ENCODE measurements around the gene HOMEZ. TPM values are rescaled to one million over a fixed set of nuclear protein-coding genes. Genes with fewer than 3 reads are reported as not detected.

Gene HOMEZ
- total RNA-seq, 4 donors from 2014 or later: 13.0 to 16.5 (median 15.0) TPM

DNA sequence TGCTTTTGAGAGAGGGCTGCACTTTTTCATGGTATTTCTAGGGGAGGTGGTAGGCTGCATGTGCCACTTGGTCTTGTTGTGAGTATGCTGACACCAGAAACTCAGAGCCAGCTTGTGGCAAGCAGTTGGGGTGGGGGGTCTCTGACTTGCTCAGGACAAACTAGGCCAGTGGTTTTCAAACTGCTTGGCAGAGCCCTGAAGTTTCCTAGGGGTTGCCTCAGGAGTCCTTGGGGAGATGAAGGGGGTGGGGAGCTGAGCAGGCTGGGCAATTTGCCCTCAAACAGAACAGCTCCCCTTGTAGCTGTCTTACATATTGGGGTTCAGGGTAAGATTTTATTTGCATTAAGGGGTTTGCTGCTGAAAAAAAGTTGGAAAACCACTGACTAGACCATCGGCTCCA lies 24.6 kb upstream of the HOMEZ start:
- WGBS, 2 donors: 78 to 100% methylated on average over 1 of the region's 1 CpG
- Histone ChIP-seq H3K4me1 (peaks cover 25 to 30% of the 10 kb centered on the region in 2 donors), H3K27me3 (no peaks in the 10 kb centered on the region), H3K36me3 (peaks cover 3 to 8% of the 10 kb centered on the region in 2 donors), H3K27ac (no peak overlapping the region), H3K9me3 (no peaks in the 10 kb centered on the region), H3K4me3 (replicated peaks in 1 of 3) (no peak overlapping the region)
- DNase-seq: no peak
- intact Hi-C loops (cut with DNase I): no loop called here
- TF ChIP-seq, protein P1, sequence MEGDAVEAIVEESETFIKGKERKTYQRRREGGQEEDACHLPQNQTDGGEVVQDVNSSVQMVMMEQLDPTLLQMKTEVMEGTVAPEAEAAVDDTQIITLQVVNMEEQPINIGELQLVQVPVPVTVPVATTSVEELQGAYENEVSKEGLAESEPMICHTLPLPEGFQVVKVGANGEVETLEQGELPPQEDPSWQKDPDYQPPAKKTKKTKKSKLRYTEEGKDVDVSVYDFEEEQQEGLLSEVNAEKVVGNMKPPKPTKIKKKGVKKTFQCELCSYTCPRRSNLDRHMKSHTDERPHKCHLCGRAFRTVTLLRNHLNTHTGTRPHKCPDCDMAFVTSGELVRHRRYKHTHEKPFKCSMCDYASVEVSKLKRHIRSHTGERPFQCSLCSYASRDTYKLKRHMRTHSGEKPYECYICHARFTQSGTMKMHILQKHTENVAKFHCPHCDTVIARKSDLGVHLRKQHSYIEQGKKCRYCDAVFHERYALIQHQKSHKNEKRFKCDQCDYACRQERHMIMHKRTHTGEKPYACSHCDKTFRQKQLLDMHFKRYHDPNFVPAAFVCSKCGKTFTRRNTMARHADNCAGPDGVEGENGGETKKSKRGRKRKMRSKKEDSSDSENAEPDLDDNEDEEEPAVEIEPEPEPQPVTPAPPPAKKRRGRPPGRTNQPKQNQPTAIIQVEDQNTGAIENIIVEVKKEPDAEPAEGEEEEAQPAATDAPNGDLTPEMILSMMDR (IDR thresholded peaks at IDR 0.05): no peak
- no peak for TF ChIP-seq POLR2A (IDR thresholded peaks at IDR 0.05)

DNA sequence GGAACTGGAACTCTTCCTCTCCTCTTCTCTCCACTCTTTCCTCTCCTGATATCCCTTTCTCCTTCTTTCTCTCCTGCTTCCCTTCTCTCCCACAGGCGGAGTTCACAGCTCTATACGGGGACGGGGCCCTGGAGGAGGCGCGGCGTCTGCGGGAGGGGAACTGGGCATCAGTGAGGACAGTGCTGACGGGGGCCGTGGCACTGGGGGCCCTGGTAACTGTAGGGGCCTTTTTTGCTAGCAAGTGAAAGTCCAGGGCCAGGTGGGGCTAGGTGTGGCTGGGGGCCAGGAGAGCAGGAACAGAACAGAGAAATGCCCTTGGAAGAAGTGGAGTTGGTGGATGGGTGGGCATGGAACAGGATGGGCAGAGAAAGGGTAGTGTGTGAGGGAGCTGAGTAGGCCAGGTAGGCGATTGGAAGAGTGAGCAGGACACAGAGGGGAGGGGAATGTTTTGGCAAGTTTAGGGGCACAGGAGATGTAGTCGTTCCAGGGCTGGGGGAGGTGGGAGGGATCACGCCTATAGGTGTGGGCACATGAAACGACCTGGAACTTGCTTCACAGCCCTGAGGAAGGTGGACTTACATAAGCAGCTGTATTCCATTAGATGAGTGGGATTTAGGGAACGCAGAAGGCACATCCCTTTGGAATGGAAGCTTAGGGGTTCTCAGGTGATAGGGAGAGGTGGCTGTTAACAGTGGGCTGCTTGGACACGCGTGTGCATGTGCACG lies 23.0 kb upstream of the HOMEZ start:
- Histone ChIP-seq H3K4me3 (replicated peaks in 1 of 3) (no peak overlapping the region), H3K4me1 (peaks cover 25 to 32% of the 10 kb centered on the region in 2 donors), H3K27ac (no peak overlapping the region), H3K36me3 (peaks cover 3 to 8% of the 10 kb centered on the region in 2 donors), H3K9me3 (no peaks in the 10 kb centered on the region), H3K27me3 (no peaks in the 10 kb centered on the region)
- WGBS, 2 donors: 89% methylated on average over 17 of the region's 17 CpGs
- DNase-seq: no peak
- intact Hi-C loops (cut with DNase I): no loop called here
- TF ChIP-seq, protein P1 (IDR thresholded peaks at IDR 0.05): no peak
- TF ChIP-seq POLR2A (IDR thresholded peaks at IDR 0.05): no peak

DNA sequence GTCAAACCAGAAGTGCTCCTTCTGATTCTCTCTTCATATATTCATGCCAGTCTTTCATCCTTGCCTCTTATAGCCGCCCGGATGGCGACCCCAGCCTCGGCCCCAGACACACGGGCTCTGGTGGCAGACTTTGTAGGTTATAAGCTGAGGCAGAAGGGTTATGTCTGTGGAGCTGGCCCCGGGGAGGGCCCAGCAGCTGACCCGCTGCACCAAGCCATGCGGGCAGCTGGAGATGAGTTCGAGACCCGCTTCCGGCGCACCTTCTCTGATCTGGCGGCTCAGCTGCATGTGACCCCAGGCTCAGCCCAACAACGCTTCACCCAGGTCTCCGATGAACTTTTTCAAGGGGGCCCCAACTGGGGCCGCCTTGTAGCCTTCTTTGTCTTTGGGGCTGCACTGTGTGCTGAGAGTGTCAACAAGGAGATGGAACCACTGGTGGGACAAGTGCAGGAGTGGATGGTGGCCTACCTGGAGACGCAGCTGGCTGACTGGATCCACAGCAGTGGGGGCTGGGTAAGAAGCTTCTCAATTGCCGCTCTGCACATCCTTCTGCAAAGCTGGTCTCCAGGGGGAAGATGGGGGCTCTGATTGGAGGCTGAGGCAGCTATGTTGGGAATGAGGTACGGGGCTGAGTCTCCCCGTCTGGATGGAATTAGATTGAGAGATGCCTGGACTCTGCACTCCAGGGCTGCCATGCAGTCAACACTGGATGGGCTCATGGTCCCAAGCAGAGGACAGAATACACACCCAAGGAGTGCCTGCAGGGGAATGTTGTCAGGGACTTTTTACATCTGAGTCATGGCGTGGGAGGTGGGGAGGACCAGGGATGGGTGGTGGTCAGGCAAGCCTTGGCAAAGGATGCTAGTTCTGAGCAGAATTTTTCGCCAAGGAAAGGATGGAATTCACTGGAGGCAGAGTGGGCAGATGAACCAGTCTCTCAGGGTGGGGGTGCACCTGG lies 22.0 kb upstream of the HOMEZ start:
- Histone ChIP-seq H3K27me3 (no peaks in the 10 kb centered on the region), H3K27ac (peak overlapping the region in 2 of 3 donors; percentile 70 to 88), H3K36me3 (peaks cover 3 to 8% of the 10 kb centered on the region in 2 donors), H3K4me1 (peaks cover 25 to 35% of the 10 kb centered on the region in 2 donors), H3K4me3 (replicated peaks in 1 of 3) (peak overlapping the region in 1 of 3 donors; percentile 69), H3K9me3 (no peaks in the 10 kb centered on the region)
- TF ChIP-seq, protein P1 (IDR thresholded peaks at IDR 0.05): no peak
- no peak for TF ChIP-seq POLR2A (IDR thresholded peaks at IDR 0.05)
- 83 to 86% methylated on average over 12 to 22 of the region's 22 CpGs for WGBS, 2 donors
- intact Hi-C loops (cut with DNase I): no loop called here
- DNase-seq: no peak

DNA sequence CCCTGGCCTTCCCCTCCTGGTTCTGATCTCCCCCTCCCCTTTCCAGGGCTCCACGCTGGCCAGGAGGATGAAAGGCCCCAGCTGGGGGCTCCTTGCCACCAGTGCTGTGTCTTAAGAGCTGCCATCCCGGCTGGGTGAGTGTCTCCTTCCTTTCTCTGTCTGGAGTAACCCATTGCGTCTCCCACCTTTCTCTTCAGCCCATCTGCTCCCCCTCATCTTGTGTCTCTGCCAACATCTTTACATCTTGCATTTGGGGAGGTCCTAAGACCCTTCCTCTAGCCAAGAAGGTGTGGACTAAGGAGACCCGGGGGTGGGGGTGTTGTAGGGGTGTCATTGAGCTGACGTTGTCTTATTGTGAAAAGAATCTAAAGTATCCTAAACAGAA lies 21.2 kb upstream of the HOMEZ start:
- no peak for TF ChIP-seq POLR2A (IDR thresholded peaks at IDR 0.05)
- TF ChIP-seq, protein P1 (IDR thresholded peaks at IDR 0.05): no peak
- Histone ChIP-seq H3K36me3 (peaks cover 3 to 8% of the 10 kb centered on the region in 2 donors), H3K9me3 (no peaks in the 10 kb centered on the region), H3K27ac (peak overlapping the region; percentile 70 to 88 (median 87)), H3K4me1 (peaks cover 25 to 38% of the 10 kb centered on the region in 2 donors), H3K4me3 (replicated peaks in 1 of 3) (peak overlapping the region in 2 of 3 donors; percentile 69 to 73), H3K27me3 (no peaks in the 10 kb centered on the region)
- DNase-seq: no peak
- intact Hi-C loops (cut with DNase I): no loop called here
- 9% methylated on average over 5 of the region's 5 CpGs for WGBS, 2 donors
